ENCODE data around the gene SMARCD3.

Gene SMARCD3

DNA sequence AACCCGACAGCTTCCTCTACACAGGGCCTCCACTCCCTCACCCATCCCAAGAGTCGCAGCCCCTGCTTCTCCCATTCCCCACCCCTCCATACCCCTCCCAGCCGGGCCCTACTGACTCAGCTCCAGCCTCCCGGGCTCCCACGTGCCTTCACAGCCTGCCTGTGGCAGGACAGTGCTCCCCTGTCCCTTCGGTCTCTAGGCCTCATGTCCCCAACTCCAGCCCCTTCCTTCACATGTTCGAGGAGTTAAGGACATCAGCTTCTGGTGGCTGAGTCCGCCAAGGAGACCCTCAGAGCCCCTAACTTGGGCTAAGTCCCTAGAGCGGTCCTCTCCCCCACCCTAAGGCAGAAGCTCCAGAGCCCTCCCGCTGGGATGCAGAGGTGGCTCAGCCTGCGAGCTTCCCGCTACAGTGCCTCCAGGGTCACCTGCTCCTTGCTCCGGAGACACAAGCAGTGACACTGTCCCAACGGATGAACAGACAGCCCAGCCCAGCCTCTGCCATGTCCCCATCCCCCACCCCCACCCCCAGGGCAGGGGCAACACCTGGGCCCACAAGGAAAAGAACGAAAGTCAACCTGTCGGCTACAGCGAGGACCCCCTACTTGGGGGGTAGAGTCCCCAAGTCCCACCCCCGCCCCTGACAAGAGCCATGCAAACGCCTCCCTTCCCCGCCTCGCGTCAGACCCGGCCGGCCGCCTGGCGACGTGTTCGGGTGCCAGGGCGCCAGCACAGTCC lies 716 bp downstream of the SMARCD3 start:
- no peak for DNase-seq (ENCODE audit: low spot score)

DNA sequence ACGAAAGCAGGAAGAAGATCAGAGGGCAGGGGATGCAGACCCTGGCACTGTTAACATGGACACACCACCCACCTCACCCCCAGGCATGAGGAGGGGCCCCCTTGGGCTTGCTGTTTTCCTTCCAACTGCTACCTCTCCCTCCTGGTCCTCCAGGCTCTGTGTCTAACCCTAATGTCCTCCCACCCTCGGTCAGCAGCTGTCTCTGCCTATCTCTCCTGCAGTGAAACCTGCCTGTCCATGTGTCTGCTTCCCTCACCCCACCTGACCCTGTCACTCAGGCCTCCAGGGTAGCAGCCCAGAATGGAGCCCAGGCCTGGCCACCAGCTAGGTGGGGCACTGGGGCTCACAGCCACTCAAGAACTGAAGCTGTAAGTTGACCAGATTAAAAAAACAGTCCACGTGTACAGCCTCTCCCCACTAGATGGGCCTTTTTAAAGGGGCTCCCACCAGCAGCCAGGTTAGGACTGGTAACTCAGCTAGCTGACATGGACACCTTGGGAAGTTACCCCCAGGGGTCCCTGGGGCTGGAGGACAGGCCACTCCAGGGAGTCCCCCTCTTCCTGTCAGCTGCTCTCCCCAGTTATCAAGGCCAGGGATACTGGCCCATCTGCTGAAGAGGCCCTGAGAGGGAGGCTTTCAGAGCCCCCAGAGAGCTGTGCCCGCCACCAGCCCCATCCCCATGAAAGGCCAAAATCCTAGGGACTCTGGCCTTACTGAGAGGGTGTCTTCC lies 1.5 kb downstream of the SMARCD3 start:
- no peak for DNase-seq (ENCODE audit: low spot score)

DNA sequence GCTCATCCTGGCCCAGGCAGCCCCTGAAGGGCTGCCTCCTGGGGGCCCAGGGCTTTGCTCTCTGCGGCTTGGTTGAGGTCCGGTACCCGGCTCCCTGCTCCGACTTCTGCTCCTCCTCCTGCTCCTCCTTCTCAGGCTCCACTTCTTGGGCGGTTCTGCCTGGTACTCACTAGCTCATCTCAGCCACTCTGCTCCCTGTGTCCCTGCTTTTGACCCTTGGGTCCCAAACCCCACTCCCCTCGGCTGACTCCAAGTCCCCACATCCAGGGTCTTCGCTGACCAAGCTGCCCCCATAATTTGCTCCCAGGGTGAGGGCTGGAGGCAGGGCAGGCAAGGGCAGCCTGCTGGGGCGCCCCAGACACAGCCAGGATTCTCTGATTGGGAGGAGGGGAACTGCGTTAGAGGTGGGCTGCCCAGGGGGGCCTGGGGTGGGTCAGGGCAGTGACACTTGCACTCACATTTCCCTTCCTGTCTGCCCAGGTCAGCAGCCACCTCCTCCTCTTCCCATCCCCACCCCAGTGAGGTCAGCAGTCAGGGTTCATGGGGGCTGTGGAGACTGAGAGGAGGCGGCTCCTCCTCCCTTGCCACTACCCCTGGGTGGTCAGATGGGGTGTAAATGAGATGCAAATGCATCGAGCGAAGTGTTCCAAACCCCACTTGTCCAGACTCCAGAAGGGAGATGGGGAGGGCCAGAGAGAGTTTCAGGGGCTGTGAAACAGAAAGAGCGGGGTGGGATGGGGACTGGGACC lies 2.2 kb downstream of the SMARCD3 start:
- DNase-seq (ENCODE audit: low spot score): no peak

DNA sequence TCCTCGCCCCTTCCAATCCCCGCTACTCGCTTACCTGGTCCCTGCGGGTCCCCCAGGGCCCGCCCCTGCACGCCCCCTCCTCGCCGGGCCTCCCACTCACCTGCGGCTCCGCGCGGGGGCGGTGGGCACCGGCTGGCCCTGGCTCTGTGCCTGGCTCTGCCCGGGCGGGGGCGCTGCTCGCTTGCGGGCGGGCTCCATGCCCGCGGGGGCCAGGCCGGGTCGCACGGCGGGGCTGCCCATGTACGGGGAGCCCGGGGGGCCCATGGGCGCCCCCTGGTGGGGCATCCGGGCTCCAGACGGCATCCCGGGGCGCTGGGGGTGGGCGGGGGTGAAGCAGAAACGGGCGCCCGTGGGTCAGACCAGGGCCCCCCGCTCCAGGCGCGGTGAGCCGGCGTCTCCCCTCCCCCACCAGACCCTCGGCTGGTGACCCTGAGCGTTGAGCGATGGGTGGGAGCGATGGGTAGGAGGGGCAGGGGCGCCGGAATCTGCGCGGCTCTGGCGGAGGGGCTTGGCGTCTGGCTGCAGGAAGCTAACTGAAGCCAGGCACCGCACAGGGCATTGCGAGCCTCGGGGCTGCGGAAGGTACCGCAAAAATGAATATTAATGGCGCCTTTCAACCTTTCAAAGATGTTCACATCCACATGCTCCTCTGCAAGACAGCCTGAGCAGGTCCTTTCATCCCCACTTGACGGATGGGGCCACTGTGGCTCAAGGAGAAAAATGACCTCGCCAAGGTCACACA lies 3.0 kb downstream of the SMARCD3 start:
- peak; percentile 53 for DNase-seq (ENCODE audit: low spot score)

DNA sequence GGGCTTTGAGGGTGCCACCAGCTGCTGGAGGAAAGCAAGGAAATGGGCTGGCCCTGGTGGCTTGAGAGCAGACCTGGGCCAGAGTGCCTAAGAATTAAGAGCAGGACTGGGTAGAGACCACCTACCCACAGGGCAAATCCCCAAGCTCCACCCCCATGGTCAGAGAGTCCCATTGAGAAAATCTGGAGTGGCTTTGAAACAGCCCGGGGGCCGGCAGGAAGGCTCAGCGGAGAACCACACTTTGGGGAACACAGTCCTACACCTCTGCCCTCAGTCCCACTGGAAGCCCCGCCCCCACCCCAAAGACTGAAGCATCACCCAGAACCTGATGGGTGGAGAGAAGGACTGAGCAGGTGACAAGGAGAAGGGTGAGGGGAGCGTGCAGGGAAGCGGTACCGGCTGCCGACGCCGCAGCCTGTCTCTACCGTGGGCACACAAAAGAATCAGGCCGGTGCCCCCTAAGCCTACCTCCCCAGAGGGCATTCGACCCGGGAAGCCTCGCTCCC lies 3.6 kb downstream of the SMARCD3 start:
- no peak for DNase-seq (ENCODE audit: low spot score)

DNA sequence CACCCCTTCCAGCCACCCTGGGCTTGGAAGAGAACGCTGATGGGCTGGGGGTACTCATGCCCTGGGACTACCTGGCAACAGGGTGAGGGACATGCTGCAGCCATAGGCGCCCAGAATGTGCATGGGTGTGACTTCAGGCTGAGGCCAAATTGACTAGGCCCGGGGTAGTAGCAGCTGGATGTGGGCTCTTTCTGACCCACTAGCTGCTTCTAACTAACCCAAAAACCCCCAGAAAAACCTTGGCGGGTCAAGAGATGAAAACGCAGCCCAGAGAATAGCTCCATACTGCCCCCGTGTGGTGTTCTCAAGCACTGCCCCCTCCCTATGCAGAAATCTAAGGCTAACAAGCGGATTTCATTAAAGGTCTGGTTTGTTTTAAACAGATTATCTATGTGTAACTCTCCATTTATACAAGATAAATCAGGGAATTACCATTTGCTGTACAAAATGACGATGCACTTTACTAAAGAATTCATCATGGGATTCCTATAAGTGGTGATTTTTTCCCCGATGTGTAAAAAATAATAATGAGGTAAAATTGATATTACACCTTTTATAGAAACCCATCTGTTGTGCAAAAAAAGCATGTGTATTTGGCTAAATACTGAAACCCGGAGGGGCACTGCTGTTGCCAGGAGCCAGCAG lies 4.2 kb downstream of the SMARCD3 start:
- DNase-seq (ENCODE audit: low spot score): peak; percentile 71

DNA sequence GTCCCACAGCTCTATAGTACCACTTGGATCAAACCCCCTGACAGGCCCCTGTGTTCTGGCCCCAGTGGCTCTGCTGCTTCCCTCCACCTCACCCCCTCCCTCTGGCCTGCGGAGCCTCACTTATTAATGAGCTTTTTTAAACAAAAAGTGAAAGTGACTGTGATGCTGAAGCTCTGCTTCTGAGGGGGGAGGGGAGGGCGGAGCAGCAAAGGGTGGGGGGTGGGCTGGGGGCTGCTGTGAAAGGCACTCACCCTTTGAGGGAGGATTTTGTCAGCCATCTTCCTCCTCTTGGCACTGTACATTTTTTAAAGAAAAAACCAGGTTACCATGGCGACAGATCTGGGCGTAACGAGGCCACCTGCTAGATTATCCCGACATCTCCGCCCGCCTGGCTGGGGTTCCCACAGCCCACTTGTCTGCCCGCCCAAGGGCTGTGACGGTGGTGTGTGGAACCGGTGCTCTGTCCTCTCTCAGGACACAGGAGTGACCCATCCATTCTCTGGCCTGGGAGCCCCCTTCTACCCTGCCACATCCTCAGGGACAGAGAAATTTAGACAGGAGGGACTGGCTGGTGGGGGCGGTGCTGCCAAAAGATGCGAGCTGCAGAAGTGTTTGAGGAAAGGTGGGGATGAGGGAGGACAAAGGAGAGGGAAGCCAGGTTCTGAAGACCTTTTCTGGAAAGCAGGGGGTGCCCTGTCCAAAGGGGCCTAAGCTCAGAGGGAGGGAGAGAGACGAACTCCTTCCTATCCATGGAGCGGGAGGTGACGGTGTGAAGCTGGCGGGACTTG lies 4.9 kb downstream of the SMARCD3 start:
- DNase-seq (ENCODE audit: low spot score): peak; percentile 68

DNA sequence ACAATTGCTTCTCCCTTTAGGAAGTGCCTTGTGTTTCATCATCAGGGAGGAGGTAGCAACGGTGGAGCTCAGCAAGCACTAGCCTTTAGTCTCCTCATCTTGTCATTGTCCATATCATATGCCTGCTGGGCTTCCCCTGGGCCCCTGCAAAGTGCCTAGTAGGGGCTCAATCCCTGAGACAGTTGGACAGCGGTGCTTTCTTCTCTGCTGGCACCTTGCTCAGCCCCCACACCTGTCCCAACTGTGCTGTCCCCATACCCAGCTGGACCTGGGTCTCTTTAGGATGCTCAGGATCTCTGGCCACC lies 5.5 kb downstream of the SMARCD3 start:
- DNase-seq (ENCODE audit: low spot score): no peak

DNA sequence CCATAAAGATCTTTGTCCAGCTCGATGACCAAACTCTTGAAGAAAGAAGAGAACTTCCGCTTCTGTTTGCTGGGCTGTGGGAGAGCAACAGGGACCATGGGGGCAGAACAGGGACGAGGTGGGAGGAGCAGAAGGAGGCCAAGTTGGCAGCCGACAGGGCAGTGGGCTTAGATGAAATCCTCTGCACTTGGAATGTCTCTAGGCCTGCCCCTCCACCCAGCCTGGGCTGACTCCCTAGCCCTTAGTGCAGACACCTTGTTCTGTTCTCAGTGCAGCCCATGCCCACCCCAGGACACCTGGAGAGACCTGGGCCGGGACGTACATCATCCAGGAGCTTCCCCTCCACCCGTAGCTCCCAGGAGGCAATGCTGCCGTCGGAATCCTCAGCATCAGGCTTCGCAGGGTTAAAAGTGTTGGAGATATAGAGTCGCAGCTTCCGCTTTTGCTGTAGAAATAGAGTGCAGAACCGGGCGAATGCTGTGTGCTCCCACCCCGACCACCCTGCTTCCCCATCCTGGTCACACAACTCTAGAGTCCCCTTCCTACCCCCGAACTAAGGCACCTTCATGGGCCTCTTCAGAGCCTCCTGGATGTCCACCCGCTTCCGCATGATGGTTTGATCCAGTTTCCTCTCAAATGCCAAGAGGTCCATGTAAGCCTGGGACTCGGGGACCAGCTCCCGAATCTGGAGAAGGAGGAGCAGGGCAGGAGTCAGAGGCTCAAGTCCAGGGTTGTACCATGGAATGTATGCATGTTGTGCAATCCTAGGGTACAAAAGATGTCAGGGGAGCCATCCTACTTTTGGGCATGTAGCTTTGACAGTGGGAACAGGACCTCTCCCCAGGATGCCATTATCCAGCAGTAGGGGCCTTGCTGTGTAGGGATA lies 6.1 kb downstream of the SMARCD3 start:
- DNase-seq (ENCODE audit: low spot score): no peak

DNA sequence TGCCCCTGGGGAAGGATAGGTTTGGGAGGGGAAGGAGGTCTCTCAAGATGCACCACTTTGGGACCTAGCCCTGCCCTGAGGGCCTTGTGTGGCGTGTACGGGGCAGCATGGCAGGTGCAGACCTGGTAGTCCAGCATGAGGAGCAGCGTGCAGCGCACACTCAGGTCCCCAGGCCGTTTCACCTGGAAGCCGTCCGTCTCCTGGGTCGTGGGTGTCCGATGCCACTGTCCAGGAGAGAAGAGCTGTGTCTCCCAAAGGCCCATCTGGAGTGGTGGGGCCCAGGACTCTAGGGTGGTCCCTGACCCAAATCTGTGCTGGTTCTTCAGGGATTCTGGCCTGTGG lies 6.8 kb downstream of the SMARCD3 start:
- DNase-seq (ENCODE audit: low spot score): no peak

DNA sequence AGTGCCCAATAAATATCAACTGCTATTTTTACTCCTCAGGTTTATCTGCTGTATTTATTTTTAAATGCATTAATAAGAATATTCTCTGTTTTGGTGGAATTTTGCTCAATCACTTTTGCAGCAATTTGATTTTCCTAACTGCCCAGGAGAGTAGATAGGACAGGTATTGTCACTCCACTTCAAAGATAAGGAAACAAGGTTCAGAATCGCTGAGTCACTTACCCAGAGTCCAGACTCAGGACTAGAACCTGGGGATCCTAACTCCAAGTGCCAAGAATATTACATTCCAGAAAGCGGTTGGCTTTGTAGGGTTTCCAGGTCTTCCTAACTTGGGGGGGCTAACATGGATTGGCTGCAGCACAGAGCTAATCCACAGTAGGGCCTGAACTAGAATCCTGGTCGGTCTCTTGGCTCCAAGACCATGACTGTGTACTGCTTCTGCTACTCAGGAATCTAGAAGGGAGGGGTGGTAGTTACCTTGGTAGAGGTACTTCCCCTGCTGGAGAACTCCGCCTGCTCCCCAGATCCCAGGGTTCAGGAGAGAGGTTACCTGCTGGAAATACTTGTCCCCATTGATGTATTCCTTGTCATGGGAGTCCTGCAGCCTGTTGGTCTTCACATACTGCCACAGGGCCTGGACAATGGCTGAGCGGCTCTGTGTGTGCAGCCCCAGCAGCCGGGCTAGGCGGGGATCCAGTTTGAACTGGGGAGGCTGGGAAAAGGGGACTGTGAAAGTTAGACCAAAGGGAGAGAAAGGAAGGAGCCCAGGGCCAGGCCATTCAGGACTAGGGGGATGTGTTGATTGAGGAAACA lies 7.3 kb downstream of the SMARCD3 start:
- DNase-seq (ENCODE audit: low spot score): no peak

DNA sequence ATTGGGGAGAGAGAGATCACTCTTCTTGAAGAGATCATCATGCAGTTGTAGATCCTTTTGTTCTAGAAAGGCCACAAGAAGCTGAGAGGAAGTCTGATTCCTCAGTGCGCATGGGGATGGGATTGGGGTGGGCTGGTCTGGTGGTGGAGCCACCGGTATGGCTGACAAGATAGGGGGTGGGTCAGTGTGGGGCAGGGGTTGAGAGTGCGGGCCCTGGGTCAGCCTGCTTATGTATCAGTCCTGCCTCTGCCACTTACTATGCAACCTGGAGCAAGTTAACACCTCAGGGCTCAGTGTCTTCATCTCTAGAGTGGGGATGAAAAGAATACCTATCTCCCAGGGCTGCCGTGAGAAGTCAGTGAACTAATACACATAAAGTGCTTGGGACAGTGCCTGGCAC lies 8.0 kb downstream of the SMARCD3 start:
- DNase-seq (ENCODE audit: low spot score): no peak

DNA sequence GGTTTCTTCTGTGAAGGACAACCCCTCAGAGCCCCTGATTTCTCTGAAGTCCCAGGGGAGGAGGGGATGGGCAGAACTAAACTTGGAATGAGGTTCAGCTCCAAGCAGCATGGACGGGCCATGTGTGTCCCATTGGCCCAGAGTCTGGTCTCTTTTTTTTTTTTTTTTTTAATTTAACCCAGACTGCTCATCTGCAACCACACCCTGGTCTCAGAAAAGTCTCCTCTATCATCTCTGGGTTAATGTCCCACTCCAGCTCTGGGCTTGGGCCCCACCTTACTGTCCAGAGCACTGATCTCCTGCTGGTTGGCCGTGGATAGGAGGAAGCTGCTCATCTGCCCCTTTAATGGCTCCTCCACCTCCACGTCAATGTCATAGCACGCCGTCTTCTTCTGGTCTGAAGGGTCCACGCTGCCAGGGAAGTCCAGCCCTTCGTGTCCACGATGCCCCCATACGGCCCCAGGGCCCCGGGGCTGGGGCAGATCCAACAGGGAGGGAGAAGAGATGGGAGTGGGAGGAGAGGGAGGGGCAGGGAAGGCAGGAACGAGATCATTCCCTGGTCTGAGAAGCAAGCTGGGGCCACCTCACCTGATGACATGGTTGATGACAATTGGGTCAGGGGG lies 8.5 kb downstream of the SMARCD3 start:
- DNase-seq (ENCODE audit: low spot score): no peak

DNA sequence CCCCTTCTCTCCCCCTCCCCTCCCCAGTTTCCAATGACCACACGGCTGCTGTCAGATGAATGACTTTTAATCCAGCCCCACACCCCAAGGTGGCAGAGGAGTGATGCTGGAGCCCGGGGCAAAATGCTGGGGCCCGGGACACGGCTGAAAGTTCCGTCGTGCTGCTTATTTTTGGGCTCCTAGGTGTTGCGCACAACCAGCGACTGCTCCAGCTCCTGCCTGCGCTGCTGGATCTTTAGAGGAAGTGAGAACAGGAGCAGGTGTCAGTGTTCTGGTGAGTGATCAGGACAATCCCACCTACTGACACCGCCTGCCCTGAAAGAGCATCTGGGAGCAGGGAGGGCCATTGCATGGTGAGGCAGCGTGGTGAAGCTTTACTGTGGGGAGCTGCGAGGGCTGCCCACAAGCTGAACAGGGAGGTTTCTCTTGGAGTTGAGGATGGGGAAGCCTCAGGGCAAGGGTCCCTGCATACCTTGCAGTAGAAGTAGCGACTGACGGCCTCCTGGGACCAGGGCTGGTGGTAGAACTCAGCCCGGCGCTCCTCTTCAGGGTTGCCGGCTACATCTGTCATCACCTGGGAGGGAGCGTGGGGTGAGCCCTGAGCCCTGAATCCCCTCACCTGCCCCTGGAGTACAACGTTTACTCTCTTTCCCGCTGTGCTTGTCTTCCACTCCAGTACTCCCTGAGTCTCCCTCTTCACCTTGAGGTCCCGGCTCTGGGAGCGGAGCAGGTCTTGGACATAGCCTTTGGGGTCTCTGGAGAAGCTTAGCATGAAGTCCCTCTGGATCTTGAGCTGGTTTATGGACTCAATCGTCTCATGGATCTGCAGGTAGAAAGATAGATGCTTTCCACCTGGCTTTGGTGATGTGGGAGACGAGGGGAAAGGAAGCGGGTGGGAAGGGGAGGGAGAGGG lies 9.3 kb downstream of the SMARCD3 start:
- no peak for DNase-seq (ENCODE audit: low spot score)

DNA sequence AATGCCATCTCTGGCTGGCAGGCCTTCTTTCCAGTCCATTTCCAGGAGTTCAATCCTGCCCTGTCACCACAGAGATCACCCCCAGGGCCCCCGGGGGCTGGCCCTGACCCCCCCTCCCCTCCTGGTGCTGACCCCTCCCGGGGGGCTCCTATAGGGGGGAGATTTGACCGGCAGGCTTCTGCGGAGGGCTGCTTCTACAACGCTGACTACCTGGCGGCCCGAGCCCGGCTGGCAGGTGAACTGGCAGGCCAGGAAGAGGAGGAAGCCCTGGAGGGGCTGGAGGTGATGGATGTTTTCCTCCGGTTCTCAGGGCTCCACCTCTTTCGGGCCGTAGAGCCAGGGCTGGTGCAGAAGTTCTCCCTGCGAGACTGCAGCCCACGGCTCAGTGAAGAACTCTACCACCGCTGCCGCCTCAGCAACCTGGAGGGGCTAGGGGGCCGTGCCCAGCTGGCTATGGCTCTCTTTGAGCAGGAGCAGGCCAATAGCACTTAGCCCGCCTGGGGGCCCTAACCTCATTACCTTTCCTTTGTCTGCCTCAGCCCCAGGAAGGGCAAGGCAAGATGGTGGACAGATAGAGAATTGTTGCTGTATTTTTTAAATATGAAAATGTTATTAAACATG lies 10.2 kb downstream of the SMARCD3 start:
- no peak for DNase-seq (ENCODE audit: low spot score)

DNA sequence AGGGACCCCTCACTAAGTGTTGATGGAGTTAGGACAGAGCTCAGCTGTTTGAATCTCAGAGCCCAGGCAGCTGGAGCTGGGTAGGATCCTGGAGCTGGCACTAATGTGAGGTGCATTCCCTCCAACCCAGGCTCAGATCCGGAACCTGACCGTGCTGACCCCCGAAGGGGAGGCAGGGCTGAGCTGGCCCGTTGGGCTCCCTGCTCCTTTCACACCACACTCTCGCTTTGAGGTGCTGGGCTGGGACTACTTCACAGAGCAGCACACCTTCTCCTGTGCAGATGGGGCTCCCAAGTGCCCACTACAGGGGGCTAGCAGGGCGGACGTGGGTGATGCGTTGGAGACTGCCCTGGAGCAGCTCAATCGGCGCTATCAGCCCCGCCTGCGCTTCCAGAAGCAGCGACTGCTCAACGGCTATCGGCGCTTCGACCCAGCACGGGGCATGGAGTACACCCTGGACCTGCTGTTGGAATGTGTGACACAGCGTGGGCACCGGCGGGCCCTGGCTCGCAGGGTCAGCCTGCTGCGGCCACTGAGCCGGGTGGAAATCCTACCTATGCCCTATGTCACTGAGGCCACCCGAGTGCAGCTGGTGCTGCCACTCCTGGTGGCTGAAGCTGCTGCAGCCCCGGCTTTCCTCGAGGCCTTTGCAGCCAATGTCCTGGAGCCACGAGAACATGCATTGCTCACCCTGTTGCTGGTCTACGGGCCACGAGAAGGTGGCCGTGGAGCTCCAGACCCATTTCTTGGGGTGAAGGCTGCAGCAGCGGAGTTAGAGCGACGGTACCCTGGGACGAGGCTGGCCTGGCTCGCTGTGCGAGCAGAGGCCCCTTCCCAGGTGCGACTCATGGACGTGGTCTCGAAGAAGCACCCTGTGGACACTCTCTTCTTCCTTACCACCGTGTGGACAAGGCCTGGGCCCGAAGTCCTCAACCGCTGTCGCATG lies 11.0 kb downstream of the SMARCD3 start:
- no peak for DNase-seq (ENCODE audit: low spot score)

Data from CD4-positive, alpha-beta T cell treated with Interleukin-2 at 100 ng/mL for 4 hours (primary cell).